GM18502 (cell line): Measurements from ENCODE around the gene FAM72D.
A peak's percentile ranks its signal among the peaks of the same experiment; 100 is the strongest.
"Not testable (repeated sequence)": the region's sequence is repeated elsewhere in the genome, so short reads cannot be mapped to it uniquely, and the experiment has no call there.

Source experiments
- ATAC-seq: cut with Tn5 transposase; IDR thresholded peaks from one replicate; pipeline ENCODE4 v1.9.1; 2021; ENCODE audit warnings: mild to moderate bottlenecking; ENCODE audit not compliant: unreplicated experiment, poor library complexity

Gene FAM72D

GRCh38 chr1:145095284-145096057, at the start of gene FAM72D, which contains the start of gene SRGAP2B:
Gene FAM72D (plus strand): TSS chr1:145095974. CDS start chr1:145096848, 874 bp downstream.
Gene SRGAP2B (minus strand): TSS chr1:145095328. CDS start chr1:145092901, 2,427 bp downstream.
- peak; percentile 84 for ATAC-seq

- ATAC-seq, result peak; percentile 71
These were observed 48.2 kb upstream of the FAM72D start for GRCh38 chr1:145047553-145047952.

GRCh38 chr1:145048181-145048856, 47.5 kb upstream of the FAM72D start:
- not testable (repeated sequence) for ATAC-seq

GRCh38 chr1:145052019-145052776, 43.6 kb upstream of the FAM72D start:
- not testable (repeated sequence) for ATAC-seq

GRCh38 chr1:145053428-145053827, 42.3 kb upstream of the FAM72D start:
- ATAC-seq, result not testable (repeated sequence)

- peak; percentile 99 for ATAC-seq
These were observed 40.5 kb upstream of the FAM72D start for GRCh38 chr1:145055217-145055760.

GRCh38 chr1:145058184-145058583, 37.6 kb upstream of the FAM72D start:
- peak; percentile 44 for ATAC-seq

- not testable (repeated sequence) for ATAC-seq
These were observed 32.5 kb upstream of the FAM72D start for GRCh38 chr1:145063285-145063684.

- not testable (repeated sequence) for ATAC-seq
These were observed 31.7 kb upstream of the FAM72D start for GRCh38 chr1:145063941-145064648.

- ATAC-seq, result peak; percentile 57
These were observed 30.5 kb upstream of the FAM72D start for GRCh38 chr1:145065194-145065826.

- not testable (repeated sequence) for ATAC-seq
These were observed 29.3 kb upstream of the FAM72D start for GRCh38 chr1:145066486-145066885.

GRCh38 chr1:145071569-145071968, 24.2 kb upstream of the FAM72D start:
- ATAC-seq, result not testable (repeated sequence)

GRCh38 chr1:145074021-145074559, 21.7 kb upstream of the FAM72D start:
- ATAC-seq, result not testable (repeated sequence)

- not testable (repeated sequence) for ATAC-seq
These were observed 18.9 kb upstream of the FAM72D start for GRCh38 chr1:145076877-145077276.

- ATAC-seq, result not testable (repeated sequence)
These were observed 17.6 kb upstream of the FAM72D start for GRCh38 chr1:145077872-145078786.

GRCh38 chr1:145078787-145079370, 16.9 kb upstream of the FAM72D start:
- not testable (repeated sequence) for ATAC-seq

- ATAC-seq, result not testable (repeated sequence)
These were observed 16.0 kb upstream of the FAM72D start for GRCh38 chr1:145079737-145080136.

GRCh38 chr1:145080193-145080592, 15.6 kb upstream of the FAM72D start:
- ATAC-seq, result not testable (repeated sequence)
